Mesenteric fat pad (tissue), 1 donor: ENCODE data around the gene KRT73. TPM values are rescaled to one million over a fixed set of nuclear protein-coding genes. Genes with fewer than 3 reads are reported as not detected.

Experiments
- DNase-seq: peaks from one replicate; pipeline ENCODE4 v3.0.0-alpha.2; 2020; ENCODE audit warnings: low spot score
- long read RNA-seq: library from polyadenylated mRNA; unstranded; transcript quantifications from one replicate; pipeline ENCODE4 v2.0.0, GENCODE V29; 2020
- total RNA-seq: library from RNA; stranded (reverse); fragmentation: NEBNext Ultra II Directional; extraction: Animal tissue kit (Norgen Biotek cat#: 25700); gene quantifications from one replicate; pipeline ENCODE4 v1.2.1, GENCODE V29; 2021
- donor health status: DM: yes; HTN: yes; CAD: no.

Gene KRT73
- total RNA-seq = not detected
- long read RNA-seq = 0 reads

- DNase-seq = no peak
These were observed at the start of gene KRT73 for GRCh38 chr12:52618216-52618615. TSS of gene KRT73 (minus strand) at chr12:52618559. CDS start at chr12:52618524, 35 bp downstream.

GRCh38 chr12:52667931-52668330, 49.6 kb upstream of the KRT73 start:
- peak; percentile 57 for DNase-seq

- peak; percentile 22 for DNase-seq
These were observed 49.1 kb upstream of the KRT73 start for GRCh38 chr12:52667509-52667908.

GRCh38 chr12:52666471-52666870, 48.1 kb upstream of the KRT73 start:
- DNase-seq = no peak

- no peak for DNase-seq
These were observed 45.1 kb upstream of the KRT73 start for GRCh38 chr12:52663420-52663819.

- no peak for DNase-seq
These were observed 44.5 kb upstream of the KRT73 start for GRCh38 chr12:52662918-52663229.

GRCh38 chr12:52662093-52662917, 43.9 kb upstream of the KRT73 start:
- DNase-seq = peak; percentile 71

- DNase-seq = no peak
These were observed 43.3 kb upstream of the KRT73 start for GRCh38 chr12:52661668-52662067.

- no peak for DNase-seq
These were observed 42.7 kb upstream of the KRT73 start for GRCh38 chr12:52660934-52661499.

GRCh38 chr12:52659951-52660350, 41.6 kb upstream of the KRT73 start:
- no peak for DNase-seq

GRCh38 chr12:52659395-52659794, 41.0 kb upstream of the KRT73 start:
- DNase-seq = no peak

- no peak for DNase-seq
These were observed 39.8 kb upstream of the KRT73 start for GRCh38 chr12:52658196-52658595.

GRCh38 chr12:52657250-52657902, 39.0 kb upstream of the KRT73 start:
- DNase-seq = no peak

- DNase-seq = no peak
These were observed 38.3 kb upstream of the KRT73 start for GRCh38 chr12:52656616-52657015.

- peak; percentile 57 for DNase-seq
These were observed 37.4 kb upstream of the KRT73 start for GRCh38 chr12:52655720-52656124.

- peak; percentile 37 for DNase-seq
These were observed 36.9 kb upstream of the KRT73 start for GRCh38 chr12:52655251-52655650.

- DNase-seq = peak; percentile 83
These were observed 33.4 kb upstream of the KRT73 start, which contains the start of gene KRT2 for GRCh38 chr12:52651726-52652261. TSS of gene KRT2 (minus strand) at chr12:52652211. CDS start at chr12:52652142, 69 bp downstream.

- no peak for DNase-seq
These were observed 32.2 kb upstream of the KRT73 start for GRCh38 chr12:52650520-52651081.

GRCh38 chr12:52649066-52649465, 30.7 kb upstream of the KRT73 start:
- no peak for DNase-seq

- DNase-seq = no peak
These were observed 29.7 kb upstream of the KRT73 start for GRCh38 chr12:52648012-52648550.

- no peak for DNase-seq
These were observed 29.2 kb upstream of the KRT73 start for GRCh38 chr12:52647601-52648000.
